Karpas-422 (cell line): ENCODE results near the gene SCAMP5. TPM values are rescaled to one million over a fixed set of nuclear protein-coding genes. Genes with fewer than 3 reads are reported as not detected.

Experiments
- DNase-seq: peaks from one replicate; pipeline ENCODE4 v3.0.0-alpha.2; 2015
- H2AFZ ChIP-seq: fragments of 200-600 bp; sonication (generic); 2 replicates; pipeline ENCODE4 v1.6.1; 2014; ENCODE audit warnings: antibody characterized with exemption, low read length, mixed read lengths
- H3K27ac ChIP-seq: fragments of 200-600 bp; sonication (generic); 2 replicates; pipeline ENCODE4 v1.5.1; 2014; ENCODE audit warnings: mild to moderate bottlenecking, low read length, moderate library complexity
- H3K27me3 ChIP-seq: fragments of 200-600 bp; sonication (generic); 2 replicates; pipeline ENCODE4 v1.6.1; 2014; ENCODE audit warnings: low read length, mixed read lengths
- H3K36me3 ChIP-seq: fragments of 200-600 bp; sonication (generic); 2 replicates; pipeline ENCODE4 v1.6.1; 2014; ENCODE audit warnings: low read length, mixed read lengths; ENCODE audit not compliant: insufficient read depth
- H3K4me1 ChIP-seq: fragments of 200-600 bp; sonication (generic); 2 replicates; pipeline ENCODE4 v1.6.1; 2014; ENCODE audit warnings: mild to moderate bottlenecking, low read length, mixed read lengths
- H3K4me2 ChIP-seq: fragments of 200-600 bp; sonication (generic); 2 replicates; pipeline ENCODE4 v1.6.1; 2014; ENCODE audit warnings: low read length, low read depth, mild to moderate bottlenecking; ENCODE audit not compliant: poor library complexity, severe bottlenecking
- H3K4me3 ChIP-seq: fragments of 200-600 bp; sonication (generic); 2 replicates; pipeline ENCODE4 v1.5.1; 2014; ENCODE audit warnings: mild to moderate bottlenecking, antibody characterized with exemption, low read length, mixed read lengths
- H3K79me2 ChIP-seq: fragments of 200-600 bp; sonication (generic); 2 replicates; pipeline ENCODE4 v1.6.1; 2014; ENCODE audit warnings: mild to moderate bottlenecking, low read length, mixed read lengths
- H3K9ac ChIP-seq: fragments of 200-600 bp; sonication (generic); 2 replicates; pipeline ENCODE4 v1.6.0; 2014; ENCODE audit warnings: low read length
- H3K9me2 ChIP-seq: fragments of 200-600 bp; sonication (generic), shearing (Covaris generic); replicated peaks from 2 replicates; pipeline ENCODE4 v1.6.0; 2014; ENCODE audit warnings: mild to moderate bottlenecking, low read length, moderate library complexity; ENCODE audit not compliant: insufficient read depth
- H3K9me3 ChIP-seq: fragments of 300-700, 200-600 bp; sonication (generic); 2 replicates; pipeline ENCODE4 v1.6.1; 2014; ENCODE audit warnings: low read length, mixed read lengths
- H4K20me1 ChIP-seq: fragments of 200-600 bp; sonication (generic); 2 replicates; pipeline ENCODE4 v1.6.1; 2014; ENCODE audit warnings: mild to moderate bottlenecking, antibody characterized with exemption, low read length, low read depth; ENCODE audit not compliant: insufficient read depth
- total RNA-seq: library from RNA; depleted of rRNA; stranded (reverse); fragments of >200 nt; shearing (Covaris generic); gene quantifications from 2 replicates; pipeline ENCODE4 v1.2.3, GENCODE V29; 2014; ENCODE audit warnings: low replicate concordance

Gene SCAMP5
- total RNA-seq, 1 experiment from 2014 or later, result 54.0 TPM

DNA sequence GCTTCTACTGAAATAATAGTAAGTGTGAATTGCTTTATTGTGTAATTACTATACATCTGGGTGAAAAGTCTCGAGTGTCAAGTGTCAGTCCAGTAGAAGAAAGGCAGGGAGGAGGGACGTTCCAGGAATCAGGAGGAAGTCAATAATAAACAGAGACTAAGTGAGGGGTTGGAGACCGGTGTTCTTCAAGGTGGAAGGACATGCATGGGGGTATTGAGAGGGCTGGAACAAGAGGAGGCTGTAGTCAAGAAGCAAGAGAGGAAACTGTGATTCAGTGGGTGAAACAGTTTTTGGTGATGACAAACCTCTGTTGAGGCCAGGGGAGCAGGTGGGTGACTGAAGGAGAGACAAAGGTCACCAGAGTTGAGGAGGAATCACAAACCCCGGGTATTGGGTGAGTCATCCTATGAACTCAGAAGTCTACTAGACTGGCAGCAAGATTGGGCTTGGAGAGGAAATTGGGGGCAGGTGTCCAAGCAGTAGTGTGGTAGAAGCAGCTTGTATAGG is 11.6 kb upstream of the SCAMP5 start:
- H3K27ac ChIP-seq, result no peak overlapping the region
- H3K9me2 ChIP-seq, result no peaks in the 10 kb centered on the region
- no peaks in the 10 kb centered on the region for H4K20me1 ChIP-seq
- no peak overlapping the region for H3K9ac ChIP-seq
- no peak overlapping the region for H3K4me2 ChIP-seq
- H3K9me3 ChIP-seq, result no peaks in the 10 kb centered on the region
- no peak overlapping the region for H2AFZ ChIP-seq
- H3K27me3 ChIP-seq, result no peaks in the 10 kb centered on the region
- H3K4me1 ChIP-seq, result peaks cover 10% of the 10 kb centered on the region
- no peaks in the 10 kb centered on the region for H3K36me3 ChIP-seq
- H3K4me3 ChIP-seq, result no peak overlapping the region
- H3K79me2 ChIP-seq, result no peaks in the 10 kb centered on the region
- DNase-seq, result no peak

DNA sequence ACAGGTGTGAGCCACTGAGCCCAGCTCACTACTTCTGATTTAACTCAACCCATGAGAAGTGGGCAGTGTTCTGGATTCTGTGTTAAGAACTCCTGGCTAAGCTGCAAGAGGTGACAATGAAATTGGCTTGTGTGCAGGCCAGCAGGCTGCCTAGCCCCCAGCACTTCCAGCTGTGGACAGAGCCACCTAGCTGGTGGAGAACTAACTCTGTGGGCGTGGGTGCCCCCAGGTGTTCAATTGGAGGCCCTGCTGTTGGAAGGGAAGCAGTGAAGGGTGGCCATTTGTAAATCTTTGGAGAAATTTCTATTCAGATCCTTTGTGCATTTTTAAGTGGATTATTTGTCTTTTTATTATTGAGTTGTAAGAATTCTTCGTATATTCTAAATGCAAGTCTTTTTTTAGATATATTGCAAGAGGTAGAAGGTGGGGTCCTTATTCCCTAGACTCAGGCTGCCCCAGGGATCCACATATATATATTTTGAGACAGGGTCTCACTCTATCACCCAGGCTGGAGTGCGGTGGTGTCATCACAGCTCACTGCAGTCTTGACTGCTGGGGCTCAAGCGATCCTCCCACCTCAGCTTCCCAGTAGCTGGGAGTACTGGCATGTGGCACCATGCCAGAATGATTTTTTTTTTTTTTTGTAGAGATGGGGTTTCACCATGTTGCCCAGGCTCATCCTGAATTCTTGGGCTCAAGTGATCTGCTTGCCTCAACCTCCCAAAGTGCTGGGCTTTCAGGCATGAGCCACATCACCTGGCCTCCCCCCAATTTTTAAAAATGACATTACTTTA is 7.2 kb upstream of the SCAMP5 start:
- Histone ChIP-seq H3K9ac (no peak overlapping the region), H3K79me2 (no peaks in the 10 kb centered on the region), H3K36me3 (no peaks in the 10 kb centered on the region), H3K4me2 (no peak overlapping the region), H3K4me1 (peaks cover 29% of the 10 kb centered on the region), H2AFZ (no peak overlapping the region), H3K27ac (no peak overlapping the region), H3K9me2 (no peaks in the 10 kb centered on the region), H3K4me3 (no peak overlapping the region), H4K20me1 (no peaks in the 10 kb centered on the region), H3K9me3 (no peaks in the 10 kb centered on the region), H3K27me3 (no peaks in the 10 kb centered on the region)
- peak; percentile 87 for DNase-seq

DNA sequence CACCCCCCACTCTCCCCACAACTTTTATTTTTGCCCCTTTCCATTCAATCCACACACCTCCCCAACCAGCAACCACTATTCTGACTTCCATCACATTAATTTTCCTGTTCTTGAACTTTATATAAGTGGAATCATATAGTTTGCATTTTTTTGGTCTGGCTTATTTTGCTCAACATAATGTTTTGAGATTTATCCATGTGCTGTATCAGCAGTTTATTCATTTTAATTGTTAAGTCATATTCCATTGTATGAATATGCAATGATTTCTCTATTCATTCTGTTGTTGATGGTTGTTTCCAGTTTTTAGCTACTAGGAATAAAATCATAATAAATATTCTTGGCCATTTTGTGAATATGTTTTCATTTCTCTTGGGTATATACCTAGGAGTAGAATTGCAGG is 5.8 kb upstream of the SCAMP5 start:
- no peak overlapping the region for H3K27ac ChIP-seq
- H3K9me3 ChIP-seq, result no peaks in the 10 kb centered on the region
- H3K36me3 ChIP-seq, result no peaks in the 10 kb centered on the region
- no peaks in the 10 kb centered on the region for H4K20me1 ChIP-seq
- no peaks in the 10 kb centered on the region for H3K79me2 ChIP-seq
- H2AFZ ChIP-seq, result no peak overlapping the region
- no peak for DNase-seq
- no peak overlapping the region for H3K4me2 ChIP-seq
- no peak overlapping the region for H3K9ac ChIP-seq
- no peak overlapping the region for H3K4me3 ChIP-seq
- no peaks in the 10 kb centered on the region for H3K27me3 ChIP-seq
- no peaks in the 10 kb centered on the region for H3K9me2 ChIP-seq
- peaks cover 29% of the 10 kb centered on the region for H3K4me1 ChIP-seq

DNA sequence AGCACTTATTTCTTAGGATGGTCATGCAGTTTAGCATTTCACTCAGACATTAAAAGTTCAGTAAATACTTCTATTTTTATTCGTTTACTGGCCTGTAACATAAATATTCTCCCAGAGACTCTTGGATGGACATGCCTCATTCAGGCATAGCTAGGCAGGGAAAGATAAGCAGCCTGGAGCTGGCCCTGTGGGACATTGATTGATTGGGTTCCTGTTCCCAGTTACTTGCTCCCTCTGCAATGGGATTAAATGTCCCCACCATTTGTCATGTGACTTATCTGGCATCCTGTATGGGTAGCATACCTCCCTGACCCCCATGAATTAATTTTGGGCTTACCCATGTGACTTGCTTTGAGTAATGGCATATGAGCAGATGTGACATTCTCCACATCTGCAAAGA is 2.7 kb upstream of the SCAMP5 start:
- H3K27me3 ChIP-seq, result no peaks in the 10 kb centered on the region
- H3K9me3 ChIP-seq, result no peaks in the 10 kb centered on the region
- H3K27ac ChIP-seq, result no peak overlapping the region
- no peak overlapping the region for H3K4me2 ChIP-seq
- H3K4me1 ChIP-seq, result peaks cover 52% of the 10 kb centered on the region
- peaks cover 16% of the 10 kb centered on the region for H3K79me2 ChIP-seq
- no peaks in the 10 kb centered on the region for H3K9me2 ChIP-seq
- peaks cover 7% of the 10 kb centered on the region; the same call in 1 of the 2 replicates for H4K20me1 ChIP-seq
- no peak overlapping the region for H3K9ac ChIP-seq
- no peaks in the 10 kb centered on the region for H3K36me3 ChIP-seq
- no peak overlapping the region for H2AFZ ChIP-seq
- no peak for DNase-seq
- H3K4me3 ChIP-seq, result no peak overlapping the region

DNA sequence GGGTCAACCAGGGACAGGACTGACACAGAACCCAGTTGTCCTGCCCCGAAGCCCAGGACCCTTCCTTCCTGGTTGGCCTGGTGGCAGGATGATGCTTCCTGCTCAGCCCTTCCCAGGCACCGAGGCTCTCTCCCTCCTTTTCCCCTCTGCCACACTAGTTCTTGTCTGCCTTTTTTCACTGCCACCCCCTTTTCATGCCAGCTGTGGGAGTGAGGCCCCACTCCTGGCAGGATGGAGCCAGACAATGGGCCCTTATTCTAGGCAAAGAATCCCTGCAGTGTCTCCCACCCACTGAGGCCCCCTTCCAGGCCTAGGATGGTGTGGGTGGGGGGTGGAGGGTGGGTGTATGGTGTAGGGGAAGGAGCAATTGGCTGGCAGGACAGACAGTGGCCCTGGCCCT is 1.1 kb upstream of the SCAMP5 start:
- Histone ChIP-seq H3K9me3 (no peaks in the 10 kb centered on the region), H2AFZ (no peak overlapping the region), H3K4me1 (peaks cover 47% of the 10 kb centered on the region), H3K27ac (no peak overlapping the region), H3K79me2 (peaks cover 20% of the 10 kb centered on the region), H3K36me3 (no peaks in the 10 kb centered on the region), H3K9me2 (no peaks in the 10 kb centered on the region), H3K27me3 (no peaks in the 10 kb centered on the region), H3K4me3 (no peak overlapping the region), H4K20me1 (peaks cover 8% of the 10 kb centered on the region; the same call in 1 of the 2 replicates), H3K9ac (no peak overlapping the region), H3K4me2 (no peak overlapping the region)
- no peak for DNase-seq

DNA sequence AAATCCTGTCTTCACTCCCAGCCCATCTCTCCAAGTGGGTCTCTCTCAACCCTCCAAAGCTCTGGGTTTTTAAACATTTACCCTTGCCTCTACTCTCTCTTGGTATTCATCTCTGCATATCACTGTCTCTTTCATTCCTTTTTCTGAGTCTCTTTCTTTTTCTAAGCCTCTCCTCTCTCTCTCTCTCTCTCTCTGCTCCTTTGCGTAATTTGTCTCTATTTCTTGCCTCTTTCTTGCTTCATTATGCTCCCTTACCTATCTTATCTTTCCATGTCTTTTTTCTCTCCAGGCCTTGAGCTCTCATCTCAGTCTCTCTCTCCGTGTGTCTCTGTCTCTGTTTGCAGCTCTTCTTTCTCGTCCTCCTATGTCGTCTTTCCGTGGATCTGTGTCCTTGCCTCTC is 678 bp upstream of the SCAMP5 start:
- Histone ChIP-seq H3K79me2 (peaks cover 20% of the 10 kb centered on the region), H3K36me3 (no peaks in the 10 kb centered on the region), H2AFZ (no peak overlapping the region), H3K9me3 (no peaks in the 10 kb centered on the region), H3K27ac (no peak overlapping the region), H3K4me1 (peaks cover 44% of the 10 kb centered on the region), H3K4me3 (peak overlapping the region; percentile 42; the same call in 1 of the 2 replicates), H3K4me2 (peak overlapping the region; percentile 52), H3K9ac (no peak overlapping the region), H4K20me1 (peaks cover 8% of the 10 kb centered on the region; the same call in 1 of the 2 replicates), H3K27me3 (no peaks in the 10 kb centered on the region), H3K9me2 (no peaks in the 10 kb centered on the region)
- no peak for DNase-seq

DNA sequence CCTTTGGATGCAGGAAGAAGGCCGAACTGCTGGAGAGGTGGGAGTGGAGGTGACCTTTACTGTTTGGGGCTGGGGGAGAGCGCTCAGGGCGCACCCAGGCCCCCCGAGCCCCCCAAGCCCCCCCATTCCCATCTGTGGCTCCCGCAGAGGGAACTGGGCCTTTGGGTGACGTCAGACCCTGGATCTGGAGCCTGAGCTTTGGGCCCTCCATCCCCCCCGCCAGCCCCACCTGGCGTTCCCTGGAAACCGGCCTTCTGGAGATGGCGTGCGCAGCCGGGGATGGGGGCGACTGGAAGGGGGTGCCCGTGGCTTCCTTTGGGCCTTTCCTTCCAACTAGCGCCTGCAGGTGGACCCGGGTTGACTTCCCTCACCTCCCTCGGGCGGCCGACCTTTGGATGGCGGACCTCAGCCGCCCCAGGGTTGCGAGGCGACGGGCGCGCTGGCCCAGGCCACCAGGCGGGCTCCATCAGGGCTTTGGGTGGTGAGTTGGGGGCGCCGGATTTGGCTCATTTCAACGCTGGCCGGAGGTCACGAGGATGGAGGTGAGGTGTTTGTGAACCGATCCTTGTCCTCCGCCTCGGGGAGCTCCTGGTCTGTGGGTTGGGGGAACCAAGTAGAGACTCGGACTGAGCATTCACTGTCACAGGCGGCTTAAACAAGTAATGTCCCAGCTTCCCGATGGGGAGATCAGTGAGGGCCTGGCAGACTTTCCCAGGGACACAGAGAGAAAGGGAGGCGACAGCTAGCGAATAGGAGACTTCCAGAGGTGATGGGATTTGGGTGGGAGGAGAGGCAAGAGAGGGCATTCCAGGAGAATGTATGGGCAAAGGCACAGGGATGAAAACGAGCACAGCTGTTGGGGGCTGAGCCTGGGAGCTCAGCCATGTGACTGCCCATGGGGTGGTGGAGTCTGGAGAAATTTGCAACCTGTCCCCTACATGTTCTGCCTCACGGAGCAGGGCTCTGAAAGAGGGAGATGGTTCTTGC is 709 bp downstream of the SCAMP5 start:
- Histone ChIP-seq H2AFZ (peak overlapping the region; percentile 54; the same call in 1 of the 2 replicates), H3K4me1 (peaks cover 30% of the 10 kb centered on the region)

DNA sequence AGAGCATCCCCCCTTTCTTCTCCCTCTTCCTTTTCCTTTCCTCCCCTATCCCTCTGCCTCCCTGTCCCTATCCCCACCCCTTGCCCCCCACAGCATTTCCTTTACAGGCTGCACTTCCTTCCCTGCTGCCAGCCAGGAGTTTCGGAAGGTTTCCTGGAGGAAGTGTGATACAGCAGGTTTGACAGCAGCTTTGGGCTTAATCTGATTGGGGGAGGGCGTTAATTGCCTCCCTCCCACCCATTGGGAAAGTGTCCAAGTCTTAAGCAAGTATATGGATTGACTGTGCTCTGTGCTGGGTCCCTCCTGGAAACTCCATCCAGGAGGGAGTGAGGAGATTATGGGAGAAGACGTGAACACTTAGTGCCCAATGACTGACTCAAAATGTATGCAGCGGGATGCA is 1.8 kb downstream of the SCAMP5 start:
- no peaks in the 10 kb centered on the region for H3K9me3 ChIP-seq
- H4K20me1 ChIP-seq, result peaks cover 8% of the 10 kb centered on the region; the same call in 1 of the 2 replicates
- H3K27me3 ChIP-seq, result no peaks in the 10 kb centered on the region
- no peaks in the 10 kb centered on the region for H3K9me2 ChIP-seq
- H3K4me1 ChIP-seq, result peaks cover 26% of the 10 kb centered on the region
- no peak overlapping the region for H2AFZ ChIP-seq
- peak overlapping the region; percentile 75 for H3K27ac ChIP-seq
- peak overlapping the region; percentile 94; the same call in 1 of the 2 replicates for H3K9ac ChIP-seq
- DNase-seq, result no peak
- H3K4me2 ChIP-seq, result peak overlapping the region; percentile 82
- no peaks in the 10 kb centered on the region for H3K36me3 ChIP-seq
- H3K4me3 ChIP-seq, result peak overlapping the region; percentile 87; the same call in 1 of the 2 replicates
- peaks cover 20% of the 10 kb centered on the region for H3K79me2 ChIP-seq

More for the DNA sequence above, 709 bp downstream of the SCAMP5 start:
- peaks cover 8% of the 10 kb centered on the region; the same call in 1 of the 2 replicates for H4K20me1 ChIP-seq
- H3K9ac ChIP-seq, result peak overlapping the region; percentile 94
- H3K4me2 ChIP-seq, result peak overlapping the region; percentile 82
- H3K27me3 ChIP-seq, result no peaks in the 10 kb centered on the region
- no peaks in the 10 kb centered on the region for H3K9me3 ChIP-seq
- peaks cover 20% of the 10 kb centered on the region for H3K79me2 ChIP-seq
- H3K4me3 ChIP-seq, result peak overlapping the region; percentile 87
- no peaks in the 10 kb centered on the region for H3K9me2 ChIP-seq
- peak overlapping the region; percentile 75 for H3K27ac ChIP-seq
- DNase-seq, result peak; percentile 65
- H3K36me3 ChIP-seq, result no peaks in the 10 kb centered on the region
